Measurements from ENCODE around the gene FAM228B.

DNA sequence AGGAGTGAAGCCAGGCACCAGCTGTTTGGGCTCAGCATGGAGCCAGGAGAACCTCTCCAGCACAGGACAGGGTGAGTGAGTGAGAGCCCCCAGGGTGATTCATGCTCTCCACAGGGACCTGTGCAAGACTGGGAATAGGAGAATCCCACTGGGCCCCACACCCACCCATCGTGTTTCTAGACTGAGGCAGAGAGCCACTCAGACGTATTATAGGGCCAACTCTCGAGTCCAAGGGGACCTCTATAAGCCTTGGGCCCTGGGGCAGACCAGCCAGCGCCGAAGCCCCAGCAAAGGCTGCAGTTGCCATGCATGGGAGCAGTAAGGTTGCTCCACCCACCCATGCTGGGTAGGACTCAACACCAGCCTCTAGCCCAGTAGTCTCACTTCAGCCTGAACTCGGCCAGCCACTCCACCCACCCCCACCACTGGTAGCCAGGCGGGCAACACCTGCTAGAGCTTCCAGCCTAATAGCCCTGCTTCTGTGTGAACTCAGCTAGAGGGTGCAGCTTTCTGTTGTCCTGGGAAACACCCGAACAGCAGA is 19.1 kb upstream of the FAM228B start:
- TF ChIP-seq, protein P1, sequence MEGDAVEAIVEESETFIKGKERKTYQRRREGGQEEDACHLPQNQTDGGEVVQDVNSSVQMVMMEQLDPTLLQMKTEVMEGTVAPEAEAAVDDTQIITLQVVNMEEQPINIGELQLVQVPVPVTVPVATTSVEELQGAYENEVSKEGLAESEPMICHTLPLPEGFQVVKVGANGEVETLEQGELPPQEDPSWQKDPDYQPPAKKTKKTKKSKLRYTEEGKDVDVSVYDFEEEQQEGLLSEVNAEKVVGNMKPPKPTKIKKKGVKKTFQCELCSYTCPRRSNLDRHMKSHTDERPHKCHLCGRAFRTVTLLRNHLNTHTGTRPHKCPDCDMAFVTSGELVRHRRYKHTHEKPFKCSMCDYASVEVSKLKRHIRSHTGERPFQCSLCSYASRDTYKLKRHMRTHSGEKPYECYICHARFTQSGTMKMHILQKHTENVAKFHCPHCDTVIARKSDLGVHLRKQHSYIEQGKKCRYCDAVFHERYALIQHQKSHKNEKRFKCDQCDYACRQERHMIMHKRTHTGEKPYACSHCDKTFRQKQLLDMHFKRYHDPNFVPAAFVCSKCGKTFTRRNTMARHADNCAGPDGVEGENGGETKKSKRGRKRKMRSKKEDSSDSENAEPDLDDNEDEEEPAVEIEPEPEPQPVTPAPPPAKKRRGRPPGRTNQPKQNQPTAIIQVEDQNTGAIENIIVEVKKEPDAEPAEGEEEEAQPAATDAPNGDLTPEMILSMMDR (IDR thresholded peaks at IDR 0.05 in 4 of 5, conservative IDR thresholded peaks at IDR 0.05 in 1 of 5): no peak
- TF ChIP-seq POLR2A (IDR thresholded peaks at IDR 0.05): no peak

Data from gastrocnemius medialis (tissue), 4 donors.